WTC11 (cell line): Measurements from ENCODE around the gene USP51.

ENCODE experiments used
- ELF4 ChIP-seq: sonication (generic); formaldehyde crosslinking; IDR thresholded peaks from 2 replicates; pipeline ENCODE4 v1.8.1; 2022; ENCODE audit warnings: low read depth, mild to moderate bottlenecking, moderate library complexity, missing genetic modification reagents
- FOXJ3 ChIP-seq: sonication (generic); formaldehyde crosslinking; IDR thresholded peaks from 2 replicates; pipeline ENCODE4 v1.9.0; 2021; ENCODE audit warnings: missing genetic modification reagents, mild to moderate bottlenecking, borderline replicate concordance
- JUN ChIP-seq: sonication (generic); formaldehyde crosslinking; IDR thresholded peaks from 2 replicates; pipeline ENCODE4 v1.8.0; 2023; ENCODE audit warnings: mild to moderate bottlenecking, missing genetic modification reagents
- PRRX2 ChIP-seq: fragments of 250-450 bp; sonication (Bioruptor Pico); IDR thresholded peaks from 2 replicates; pipeline ENCODE4 v1.8.0; 2021; ENCODE audit warnings: mild to moderate bottlenecking
- SMAD4 ChIP-seq: sonication (generic); formaldehyde crosslinking; IDR thresholded peaks from 2 replicates; pipeline ENCODE4 v1.8.0; 2022; ENCODE audit warnings: mild to moderate bottlenecking, missing genetic modification reagents
- TF ChIP-seq, protein P1 (sequence below): fragments of 200-600 bp; IDR thresholded peaks from 2 replicates; pipeline ENCODE4 v1.8.0; 2022; ENCODE audit warnings: antibody characterized with exemption
- TF ChIP-seq, protein P2 (sequence below): sonication (generic); formaldehyde crosslinking; IDR thresholded peaks from 2 replicates; pipeline ENCODE4 v1.8.1; 2022; ENCODE audit warnings: missing genetic modification reagents, borderline replicate concordance
- TF ChIP-seq, protein P3 (sequence below): sonication (generic); formaldehyde crosslinking; IDR thresholded peaks from 2 replicates; pipeline ENCODE4 v1.8.1; 2023; ENCODE audit warnings: mild to moderate bottlenecking, moderate library complexity, missing genetic modification reagents
- TF ChIP-seq, protein P4 (sequence below): sonication (generic); formaldehyde crosslinking; IDR thresholded peaks from 2 replicates; pipeline ENCODE4 v1.8.1; 2023; ENCODE audit warnings: mild to moderate bottlenecking, missing genetic modification reagents, moderate library complexity
- TF ChIP-seq, protein P5 (sequence below): sonication (generic); formaldehyde crosslinking; IDR thresholded peaks from 2 replicates; pipeline ENCODE4 v1.8.1; 2023; ENCODE audit warnings: mild to moderate bottlenecking, missing genetic modification reagents
- TF ChIP-seq, protein P6 (sequence below): sonication (generic); formaldehyde crosslinking; IDR thresholded peaks from 2 replicates; pipeline ENCODE4 v1.8.1; 2022; ENCODE audit warnings: mild to moderate bottlenecking, missing genetic modification reagents, moderate library complexity, borderline replicate concordance

DNA sequence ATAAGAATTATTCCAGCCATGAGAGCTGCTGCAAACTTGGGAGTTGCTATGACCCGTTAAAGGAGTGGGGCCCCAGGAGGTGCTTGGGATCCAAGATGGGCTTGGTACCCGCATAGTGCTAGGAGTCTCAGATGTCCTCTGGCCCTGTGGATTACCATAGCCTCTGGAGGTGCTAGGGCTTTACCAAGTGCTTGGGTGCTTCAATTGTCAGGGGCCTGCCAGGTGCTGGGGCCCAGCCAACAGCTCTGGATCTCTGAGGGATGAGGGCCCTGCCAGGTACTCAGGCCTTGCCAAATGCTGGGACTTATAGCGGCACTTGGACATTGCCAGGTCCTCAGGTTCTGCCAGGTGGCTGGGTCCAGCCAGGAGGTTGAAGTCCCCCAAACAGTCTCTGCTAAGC is 32.0 kb upstream of the USP51 start:
- TF ChIP-seq, protein P1, sequence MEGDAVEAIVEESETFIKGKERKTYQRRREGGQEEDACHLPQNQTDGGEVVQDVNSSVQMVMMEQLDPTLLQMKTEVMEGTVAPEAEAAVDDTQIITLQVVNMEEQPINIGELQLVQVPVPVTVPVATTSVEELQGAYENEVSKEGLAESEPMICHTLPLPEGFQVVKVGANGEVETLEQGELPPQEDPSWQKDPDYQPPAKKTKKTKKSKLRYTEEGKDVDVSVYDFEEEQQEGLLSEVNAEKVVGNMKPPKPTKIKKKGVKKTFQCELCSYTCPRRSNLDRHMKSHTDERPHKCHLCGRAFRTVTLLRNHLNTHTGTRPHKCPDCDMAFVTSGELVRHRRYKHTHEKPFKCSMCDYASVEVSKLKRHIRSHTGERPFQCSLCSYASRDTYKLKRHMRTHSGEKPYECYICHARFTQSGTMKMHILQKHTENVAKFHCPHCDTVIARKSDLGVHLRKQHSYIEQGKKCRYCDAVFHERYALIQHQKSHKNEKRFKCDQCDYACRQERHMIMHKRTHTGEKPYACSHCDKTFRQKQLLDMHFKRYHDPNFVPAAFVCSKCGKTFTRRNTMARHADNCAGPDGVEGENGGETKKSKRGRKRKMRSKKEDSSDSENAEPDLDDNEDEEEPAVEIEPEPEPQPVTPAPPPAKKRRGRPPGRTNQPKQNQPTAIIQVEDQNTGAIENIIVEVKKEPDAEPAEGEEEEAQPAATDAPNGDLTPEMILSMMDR = no peak
- TF ChIP-seq JUN (CRISPR knock-in tag) (no peak), PRRX2 (CRISPR knock-in tag) (no peak), SMAD4 (CRISPR knock-in tag) (no peak), FOXJ3 (CRISPR knock-in tag) (no peak), ELF4 (no peak)
- TF ChIP-seq, protein P2, sequence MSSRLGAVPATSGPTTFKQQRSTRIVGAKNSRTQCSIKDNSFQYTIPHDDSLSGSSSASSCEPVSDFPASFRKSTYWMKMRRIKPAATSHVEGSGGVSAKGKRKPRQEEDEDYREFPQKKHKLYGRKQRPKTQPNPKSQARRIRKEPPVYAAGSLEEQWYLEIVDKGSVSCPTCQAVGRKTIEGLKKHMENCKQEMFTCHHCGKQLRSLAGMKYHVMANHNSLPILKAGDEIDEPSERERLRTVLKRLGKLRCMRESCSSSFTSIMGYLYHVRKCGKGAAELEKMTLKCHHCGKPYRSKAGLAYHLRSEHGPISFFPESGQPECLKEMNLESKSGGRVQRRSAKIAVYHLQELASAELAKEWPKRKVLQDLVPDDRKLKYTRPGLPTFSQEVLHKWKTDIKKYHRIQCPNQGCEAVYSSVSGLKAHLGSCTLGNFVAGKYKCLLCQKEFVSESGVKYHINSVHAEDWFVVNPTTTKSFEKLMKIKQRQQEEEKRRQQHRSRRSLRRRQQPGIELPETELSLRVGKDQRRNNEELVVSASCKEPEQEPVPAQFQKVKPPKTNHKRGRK (CRISPR knock-in tag) = no peak
- TF ChIP-seq, protein P3, sequence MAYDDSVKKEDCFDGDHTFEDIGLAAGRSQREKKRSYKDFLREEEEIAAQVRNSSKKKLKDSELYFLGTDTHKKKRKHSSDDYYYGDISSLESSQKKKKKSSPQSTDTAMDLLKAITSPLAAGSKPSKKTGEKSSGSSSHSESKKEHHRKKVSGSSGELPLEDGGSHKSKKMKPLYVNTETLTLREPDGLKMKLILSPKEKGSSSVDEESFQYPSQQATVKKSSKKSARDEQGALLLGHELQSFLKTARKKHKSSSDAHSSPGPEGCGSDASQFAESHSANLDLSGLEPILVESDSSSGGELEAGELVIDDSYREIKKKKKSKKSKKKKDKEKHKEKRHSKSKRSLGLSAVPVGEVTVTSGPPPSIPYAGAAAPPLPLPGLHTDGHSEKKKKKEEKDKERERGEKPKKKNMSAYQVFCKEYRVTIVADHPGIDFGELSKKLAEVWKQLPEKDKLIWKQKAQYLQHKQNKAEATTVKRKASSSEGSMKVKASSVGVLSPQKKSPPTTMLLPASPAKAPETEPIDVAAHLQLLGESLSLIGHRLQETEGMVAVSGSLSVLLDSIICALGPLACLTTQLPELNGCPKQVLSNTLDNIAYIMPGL (CRISPR knock-in tag) = no peak
- TF ChIP-seq, protein P4, sequence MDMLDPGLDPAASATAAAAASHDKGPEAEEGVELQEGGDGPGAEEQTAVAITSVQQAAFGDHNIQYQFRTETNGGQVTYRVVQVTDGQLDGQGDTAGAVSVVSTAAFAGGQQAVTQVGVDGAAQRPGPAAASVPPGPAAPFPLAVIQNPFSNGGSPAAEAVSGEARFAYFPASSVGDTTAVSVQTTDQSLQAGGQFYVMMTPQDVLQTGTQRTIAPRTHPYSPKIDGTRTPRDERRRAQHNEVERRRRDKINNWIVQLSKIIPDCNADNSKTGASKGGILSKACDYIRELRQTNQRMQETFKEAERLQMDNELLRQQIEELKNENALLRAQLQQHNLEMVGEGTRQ (CRISPR knock-in tag) = no peak
- TF ChIP-seq, protein P5, sequence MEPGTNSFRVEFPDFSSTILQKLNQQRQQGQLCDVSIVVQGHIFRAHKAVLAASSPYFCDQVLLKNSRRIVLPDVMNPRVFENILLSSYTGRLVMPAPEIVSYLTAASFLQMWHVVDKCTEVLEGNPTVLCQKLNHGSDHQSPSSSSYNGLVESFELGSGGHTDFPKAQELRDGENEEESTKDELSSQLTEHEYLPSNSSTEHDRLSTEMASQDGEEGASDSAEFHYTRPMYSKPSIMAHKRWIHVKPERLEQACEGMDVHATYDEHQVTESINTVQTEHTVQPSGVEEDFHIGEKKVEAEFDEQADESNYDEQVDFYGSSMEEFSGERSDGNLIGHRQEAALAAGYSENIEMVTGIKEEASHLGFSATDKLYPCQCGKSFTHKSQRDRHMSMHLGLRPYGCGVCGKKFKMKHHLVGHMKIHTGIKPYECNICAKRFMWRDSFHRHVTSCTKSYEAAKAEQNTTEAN (CRISPR knock-in tag) = no peak
- TF ChIP-seq, protein P6, sequence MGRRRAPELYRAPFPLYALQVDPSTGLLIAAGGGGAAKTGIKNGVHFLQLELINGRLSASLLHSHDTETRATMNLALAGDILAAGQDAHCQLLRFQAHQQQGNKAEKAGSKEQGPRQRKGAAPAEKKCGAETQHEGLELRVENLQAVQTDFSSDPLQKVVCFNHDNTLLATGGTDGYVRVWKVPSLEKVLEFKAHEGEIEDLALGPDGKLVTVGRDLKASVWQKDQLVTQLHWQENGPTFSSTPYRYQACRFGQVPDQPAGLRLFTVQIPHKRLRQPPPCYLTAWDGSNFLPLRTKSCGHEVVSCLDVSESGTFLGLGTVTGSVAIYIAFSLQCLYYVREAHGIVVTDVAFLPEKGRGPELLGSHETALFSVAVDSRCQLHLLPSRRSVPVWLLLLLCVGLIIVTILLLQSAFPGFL (CRISPR knock-in tag) = no peak
